ENCODE results near the gene ZNF414. TPM values are rescaled to one million over a fixed set of nuclear protein-coding genes. Genes with fewer than 3 reads are reported as not detected.

Gene ZNF414
- total and polyA plus RNA-seq, 2 of the 4 experiments (the other 2 are of a cell fraction), result 3.2 to 14.2 TPM

GRCh38 chr19:8537099-8537498, 23.1 kb upstream of the ZNF414 start:
- Histone ChIP-seq H3K4me2 (ENCODE audit: low read depth, low read length) (no peak overlapping the region), H3K56ac (ENCODE audit: extremely low read depth, insufficient read depth, low read length) (no peak overlapping the region), H2BK15ac (ENCODE audit: low read depth, low read length) (no peak overlapping the region), H2BK5ac (ENCODE audit: low read depth, low read length, poor library complexity, severe bottlenecking) (no peak overlapping the region), H3K18ac (ENCODE audit: low read depth, low read length) (no peak overlapping the region), H3K27ac (ENCODE audit: insufficient read depth, low read length) (no peak overlapping the region), H3K36me3 (ENCODE audit: control insufficient read depth, insufficient read depth, low read length) (peaks cover 1% of the 10 kb centered on the region; the same call in 1 of the 2 replicates), H4K8ac (ENCODE audit: low read depth in 2 of 2, low read length in 2 of 2) (no peak overlapping the region), H3K23ac (ENCODE audit: low read depth, low read length) (no peak overlapping the region), H3K79me1 (ENCODE audit: low read depth in 1 of 2, low read length in 2 of 2) (peaks cover 0 to 7% of the 10 kb centered on the region in 2 experiments; a peak in 1 of 4 replicates), H2AK5ac (ENCODE audit: low read depth, low read length) (no peak overlapping the region), H3K9me1 (ENCODE audit: insufficient read depth, low read length) (peaks cover 3% of the 10 kb centered on the region; the same call in 1 of the 2 replicates), H4K20me1 (ENCODE audit: insufficient read depth, low read length) (no peaks in the 10 kb centered on the region), H4K91ac (ENCODE audit: insufficient read depth, low read depth, low read length) (no peak overlapping the region), H3K27me3 (ENCODE audit: control insufficient read depth, insufficient read depth, low read length) (no peaks in the 10 kb centered on the region), H3K14ac (replicated peaks; ENCODE audit: low read depth, low read length) (no peak overlapping the region), H2AK9ac (replicated peaks; ENCODE audit: low read depth, low read length, poor library complexity) (peak overlapping the region; percentile 55), H3K9me3 (ENCODE audit: control insufficient read depth, insufficient read depth, low read length) (no peaks in the 10 kb centered on the region), H3K9ac (ENCODE audit: low read depth, low read length) (no peak overlapping the region), H2BK20ac (ENCODE audit: low read depth, low read length) (no peak overlapping the region), H4K5ac (ENCODE audit: low read depth, low read length) (no peak overlapping the region), H3K4me1 (ENCODE audit: control insufficient read depth, insufficient read depth, low read length) (peaks cover 2% of the 10 kb centered on the region; the same call in 1 of the 2 replicates), H3K4me3 (ENCODE audit: insufficient read depth, low read depth, low read length) (no peak overlapping the region), H2AFZ (replicated peaks; ENCODE audit: low read length, poor library complexity) (no peak overlapping the region), H2BK120ac (ENCODE audit: low read depth, low read length) (no peak overlapping the region), H3K4ac (ENCODE audit: low read depth, low read length) (no peak overlapping the region)
- WGBS, 2 experiments (ENCODE audit: extremely low coverage in 2 of 2, insufficient read length in 1 of 2), result no CpG with 5 or more reads among the region's 3 CpGs
- intact Hi-C loops (cut with micrococcal nuclease) (no loop called here), in situ Hi-C loops (cut with MboI; ENCODE audit: low sequenced_read_pairs) (no loop called here), dilution Hi-C loops (cut with HindIII; ENCODE audit: low sequenced_read_pairs, unreplicated experiment) (no loop called here)
- ATAC-seq (ENCODE audit: low read depth) (no peak), DNase-seq (no peak)
- ChIA-PET CTCF (no interaction called here), POLR2A (ENCODE audit: unreplicated experiment) (no interaction called here)
- BruUV-seq (replicated peaks), result no TSS peak
- TF ChIP-seq NFE2L2 (IDR thresholded peaks at IDR 0.05; ENCODE audit: low read depth, low read length), result no peak

All from IMR-90 (cell line).